Measurements from ENCODE around the gene RTN4. TPM values are rescaled to one million over a fixed set of nuclear protein-coding genes. Genes with fewer than 3 reads are reported as not detected.
A peak's percentile ranks its signal among the peaks of the same experiment; 100 is the strongest.
"Not testable (repeated sequence)": the region's sequence is repeated elsewhere in the genome, so short reads cannot be mapped to it uniquely, and the experiment has no call there.

RTN4 gene
- total and polyA plus RNA-seq, 3 donors from 2014 or later, result 107 to 183 (median 112) TPM

GRCh38 chr2:55054106-55054875 lies 4.0 kb upstream of the RTN4 start:
- Histone ChIP-seq H3K27ac (no peak overlapping the region), H3K9me3 (no peaks in the 10 kb centered on the region), H3K27me3 (no peaks in the 10 kb centered on the region), H3K36me3 (ENCODE audit: low read depth, missing control alignments) (no peaks in the 10 kb centered on the region), H3K4me3 (no peak overlapping the region), H3K4me1 (peaks cover 4% of the 10 kb centered on the region)
- intact Hi-C loops (cut with DNase I; ENCODE audit: low total_unique reads), result no loop called here
- TF ChIP-seq POLR2A (IDR thresholded peaks at IDR 0.05) (no peak), CTCF (IDR thresholded peaks at IDR 0.05) (no peak)
- DNase-seq, result no peak
- WGBS, 2 donors, result 94 to 97% methylated on average over 7 of the region's 7 CpGs

GRCh38 chr2:55053225-55053624 lies 3.0 kb upstream of the RTN4 start:
- not testable (repeated sequence) for H3K4me3 ChIP-seq

GRCh38 chr2:55052129-55053061 lies 2.1 kb upstream of the RTN4 start:
- TF ChIP-seq POLR2A (IDR thresholded peaks at IDR 0.05) (no peak), CTCF (IDR thresholded peaks at IDR 0.05) (no peak)
- Histone ChIP-seq H3K27me3 (no peaks in the 10 kb centered on the region), H3K9me3 (no peaks in the 10 kb centered on the region), H3K27ac (no peak overlapping the region), H3K36me3 (ENCODE audit: low read depth, missing control alignments) (no peaks in the 10 kb centered on the region), H3K4me3 (no peak overlapping the region), H3K4me1 (peaks cover 15% of the 10 kb centered on the region)
- intact Hi-C loops (cut with DNase I; ENCODE audit: low total_unique reads), result no loop called here
- WGBS, 2 donors, result 78 to 83% methylated on average over 7 of the region's 7 CpGs
- no peak for DNase-seq

More at GRCh38 chr2:55053225-55053624, 3.0 kb upstream of the RTN4 start:
- intact Hi-C loops (cut with DNase I; ENCODE audit: low total_unique reads); H3K27ac ChIP-seq; H3K4me1 ChIP-seq; DNase-seq; H3K27me3 ChIP-seq; H3K9me3 ChIP-seq; H3K36me3 ChIP-seq (ENCODE audit: low read depth, missing control alignments): not testable (repeated sequence)
- WGBS, 2 donors, result 88 to 96% methylated on average over 4 of the region's 4 CpGs

GRCh38 chr2:55051026-55051866 lies 995 bp upstream of the RTN4 start:
- H3K36me3 ChIP-seq (ENCODE audit: low read depth, missing control alignments), result no peaks in the 10 kb centered on the region
- DNase-seq, result peak; percentile 73
- no peak for TF ChIP-seq CTCF (IDR thresholded peaks at IDR 0.05)
- no peak for TF ChIP-seq POLR2A (IDR thresholded peaks at IDR 0.05)
- WGBS, 2 donors, result 18 to 25% methylated on average over 9 of the region's 9 CpGs
- peak overlapping the region; percentile 88 to 97 for H3K4me3 ChIP-seq
- no peaks in the 10 kb centered on the region for H3K27me3 ChIP-seq
- H3K27ac ChIP-seq, result peak overlapping the region; percentile 87 to 99
- H3K9me3 ChIP-seq, result no peaks in the 10 kb centered on the region
- peaks cover 16% of the 10 kb centered on the region for H3K4me1 ChIP-seq
- intact Hi-C loops (cut with DNase I; ENCODE audit: low total_unique reads), result no loop called here

- WGBS, 2 donors, result 0% methylated on average over 12 to 34 of the region's 35 CpGs
- H3K27ac ChIP-seq, result peak overlapping the region; percentile 99
- peaks cover 16% of the 10 kb centered on the region for H3K4me1 ChIP-seq
- peak overlapping the region; percentile 88 to 97 for H3K4me3 ChIP-seq
- no peaks in the 10 kb centered on the region for H3K9me3 ChIP-seq
- TF ChIP-seq CTCF (IDR thresholded peaks at IDR 0.05), result no peak
- TF ChIP-seq POLR2A (IDR thresholded peaks at IDR 0.05), result no peak
- no peak for DNase-seq
- intact Hi-C loops (cut with DNase I; ENCODE audit: low total_unique reads), result loop anchor here (10.0 kb wide), 1 partner anchor 105 kb away; no protein-coding TSS in a partner anchor
- no peaks in the 10 kb centered on the region for H3K27me3 ChIP-seq
- H3K36me3 ChIP-seq (ENCODE audit: low read depth, missing control alignments), result no peaks in the 10 kb centered on the region
Measured at GRCh38 chr2:55049821-55050099, 491 bp downstream of the RTN4 start.
